Gastroesophageal sphincter (tissue), 3 donors: ENCODE measurements around the gene LRRC49.

ENCODE experiments used
- POLR2AphosphoS5 ChIP-seq: sonication (generic); formaldehyde crosslinking; IDR thresholded peaks from one replicate; pipeline ENCODE4 v1.6.1; 2017; ENCODE audit warnings: antibody characterized with exemption
- TF ChIP-seq, protein P1 (sequence below), 4 experiments: fragments of 200-600 bp in 2 of 4; fragments of 450-650 bp in 2 of 4; sonication (generic) in 1 of 4; IDR thresholded peaks; one replicate each; pipeline ENCODE4 v1.5.1; 2017 to 2019; ENCODE audit warnings: antibody characterized with exemption in 4 of 4, mild to moderate bottlenecking in 2 of 4, moderate library complexity in 2 of 4

DNA sequence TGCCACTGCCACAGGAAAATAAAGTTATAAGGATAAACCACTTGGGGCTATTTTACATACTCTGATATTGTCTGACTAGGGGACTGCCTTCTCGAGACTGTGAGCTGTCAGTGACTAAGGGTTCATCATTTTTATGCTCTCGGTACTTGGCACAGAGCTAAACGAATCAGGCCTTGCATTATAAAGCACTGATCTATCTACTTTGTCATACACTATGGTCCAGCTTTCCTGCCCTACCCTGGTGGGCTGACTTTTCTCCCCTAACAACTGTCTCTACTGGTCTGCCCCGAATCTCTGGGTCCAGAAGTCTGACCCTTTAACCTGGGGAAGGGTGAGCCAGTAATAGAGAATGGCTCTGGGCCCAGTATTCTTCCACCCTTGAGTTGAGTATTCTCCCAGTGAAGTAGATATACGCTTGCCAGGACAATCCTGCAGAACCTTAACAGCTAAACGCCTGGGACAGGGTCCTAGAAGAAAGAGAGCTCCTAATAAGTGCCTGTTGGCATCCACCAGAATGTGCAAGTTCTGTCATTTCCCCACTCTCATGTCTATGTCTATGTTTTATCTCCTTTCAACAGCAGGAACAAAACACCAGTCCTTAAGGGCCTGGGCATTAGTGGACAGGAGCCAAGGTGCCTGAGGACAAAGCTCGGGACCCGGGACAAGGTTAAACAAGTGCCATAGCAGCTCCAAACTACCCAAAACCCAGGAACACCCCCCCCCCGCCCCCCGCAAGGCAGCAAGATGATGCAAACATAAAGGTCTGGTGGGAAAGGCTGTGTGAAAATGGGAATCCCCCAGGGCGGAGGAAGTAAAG is 39.9 kb upstream of the LRRC49 start:
- TF ChIP-seq POLR2AphosphoS5: no peak
- TF ChIP-seq, protein P1, sequence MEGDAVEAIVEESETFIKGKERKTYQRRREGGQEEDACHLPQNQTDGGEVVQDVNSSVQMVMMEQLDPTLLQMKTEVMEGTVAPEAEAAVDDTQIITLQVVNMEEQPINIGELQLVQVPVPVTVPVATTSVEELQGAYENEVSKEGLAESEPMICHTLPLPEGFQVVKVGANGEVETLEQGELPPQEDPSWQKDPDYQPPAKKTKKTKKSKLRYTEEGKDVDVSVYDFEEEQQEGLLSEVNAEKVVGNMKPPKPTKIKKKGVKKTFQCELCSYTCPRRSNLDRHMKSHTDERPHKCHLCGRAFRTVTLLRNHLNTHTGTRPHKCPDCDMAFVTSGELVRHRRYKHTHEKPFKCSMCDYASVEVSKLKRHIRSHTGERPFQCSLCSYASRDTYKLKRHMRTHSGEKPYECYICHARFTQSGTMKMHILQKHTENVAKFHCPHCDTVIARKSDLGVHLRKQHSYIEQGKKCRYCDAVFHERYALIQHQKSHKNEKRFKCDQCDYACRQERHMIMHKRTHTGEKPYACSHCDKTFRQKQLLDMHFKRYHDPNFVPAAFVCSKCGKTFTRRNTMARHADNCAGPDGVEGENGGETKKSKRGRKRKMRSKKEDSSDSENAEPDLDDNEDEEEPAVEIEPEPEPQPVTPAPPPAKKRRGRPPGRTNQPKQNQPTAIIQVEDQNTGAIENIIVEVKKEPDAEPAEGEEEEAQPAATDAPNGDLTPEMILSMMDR (IDR thresholded peaks at IDR 0.05): no peak
